NCI-H1092 (cell line): ENCODE results near the gene JAK1.
"Not testable (repeated sequence)": the region's sequence is repeated elsewhere in the genome, so short reads cannot be mapped to it uniquely, and the experiment has no call there.

ENCODE experiments used
- DNase-seq: peaks from one replicate; lab custom pipeline; 2025; lab: John Stamatoyannopoulos, UW

The JAK1 gene

GRCh38 chr1:64948905-64949833 is 17.2 kb downstream of the JAK1 start:
- no peak for DNase-seq

- DNase-seq = no peak
Observed at GRCh38 chr1:64948216-64948615, 18.1 kb downstream of the JAK1 start.

DNA sequence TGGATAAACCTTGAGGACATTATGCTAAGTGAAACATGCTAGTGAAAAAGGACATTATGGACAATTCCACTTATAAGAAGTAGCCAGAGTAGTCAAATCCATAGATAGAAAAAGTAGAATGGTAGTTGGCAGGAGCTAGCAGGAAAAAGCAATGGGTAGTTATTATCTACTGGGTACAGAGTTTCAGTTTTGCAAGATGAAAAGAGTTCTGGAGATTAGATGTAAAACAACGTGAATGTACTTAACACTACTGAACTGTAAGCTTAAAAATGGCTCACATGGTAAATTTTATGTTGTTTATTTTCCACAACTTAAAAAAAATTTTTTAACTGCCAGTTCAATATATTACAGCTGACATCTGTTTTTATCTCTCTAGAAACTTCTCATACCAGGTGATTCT is 19.4 kb downstream of the JAK1 start:
- DNase-seq = no peak

DNA sequence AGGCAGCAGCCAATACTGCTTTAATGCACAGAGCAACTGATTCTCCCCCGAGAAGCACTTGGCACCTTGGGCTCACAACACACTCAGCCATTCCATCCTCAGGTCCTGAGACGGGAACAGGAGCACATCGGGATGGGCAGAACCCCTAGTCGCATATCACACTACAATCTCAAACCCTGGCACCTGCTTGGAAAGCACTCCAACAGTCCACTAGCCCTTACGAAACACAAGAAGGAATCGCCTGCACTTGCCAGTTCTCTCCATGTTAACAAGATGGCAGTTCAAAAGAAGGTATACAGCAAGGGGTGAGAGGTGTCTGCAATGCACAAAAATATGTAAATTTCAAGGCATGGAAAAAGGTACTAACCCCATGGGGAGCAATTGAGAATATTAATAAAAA is 21.4 kb downstream of the JAK1 start:
- DNase-seq = no peak

DNA sequence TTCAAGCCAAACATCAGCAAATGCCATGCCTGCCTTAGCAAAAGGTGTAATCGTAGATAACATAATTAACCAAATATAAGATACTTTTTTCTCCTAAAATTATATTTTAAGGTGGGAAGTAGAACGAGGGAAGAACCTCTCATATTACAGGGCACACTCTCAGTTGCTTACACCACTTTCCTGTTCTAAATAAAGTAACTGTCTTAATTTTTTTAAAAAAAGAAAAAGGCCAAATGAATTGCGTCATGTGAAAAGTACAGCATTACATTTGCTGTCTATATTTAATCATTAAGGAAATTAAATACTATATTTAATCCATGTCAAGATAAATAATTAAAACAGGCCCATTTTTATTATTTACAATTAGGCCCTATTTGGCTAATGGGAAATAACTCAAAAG is 23.7 kb downstream of the JAK1 start:
- DNase-seq = no peak

- no peak for DNase-seq
Observed at GRCh38 chr1:64942118-64942517, 24.2 kb downstream of the JAK1 start.

GRCh38 chr1:64941461-64942117 is 24.8 kb downstream of the JAK1 start:
- no peak for DNase-seq

- no peak for DNase-seq
Observed at GRCh38 chr1:64940025-64940424, 26.3 kb downstream of the JAK1 start.

GRCh38 chr1:64938991-64939390 is 27.4 kb downstream of the JAK1 start:
- DNase-seq = no peak

GRCh38 chr1:64936956-64937355 is 29.4 kb downstream of the JAK1 start:
- no peak for DNase-seq

- no peak for DNase-seq
Observed at GRCh38 chr1:64935551-64936155, 30.7 kb downstream of the JAK1 start.

DNA sequence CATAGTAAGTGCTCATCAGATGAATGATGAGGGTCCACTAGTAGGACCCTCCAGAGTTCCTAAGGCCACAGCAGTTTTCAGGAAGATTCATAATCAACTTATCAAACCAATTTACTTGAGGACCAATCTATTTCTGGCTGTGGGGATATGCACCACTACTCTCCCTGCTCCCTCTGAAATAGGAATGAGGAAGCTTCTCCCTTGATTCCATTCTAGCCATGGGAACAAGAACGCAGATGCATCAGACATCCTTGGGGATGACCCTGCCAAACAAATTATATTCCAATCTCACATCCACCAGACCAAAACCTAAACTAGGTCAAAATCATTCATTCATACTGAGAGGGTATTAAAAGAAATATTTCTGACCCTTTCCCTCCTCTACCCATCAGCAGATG is 31.5 kb downstream of the JAK1 start:
- no peak for DNase-seq

GRCh38 chr1:64934115-64934877 is 32.1 kb downstream of the JAK1 start:
- no peak for DNase-seq

- DNase-seq = no peak
Observed at GRCh38 chr1:64933296-64934070, 32.9 kb downstream of the JAK1 start.

- DNase-seq = no peak
Observed at GRCh38 chr1:64932962-64933295, 33.4 kb downstream of the JAK1 start.

DNA sequence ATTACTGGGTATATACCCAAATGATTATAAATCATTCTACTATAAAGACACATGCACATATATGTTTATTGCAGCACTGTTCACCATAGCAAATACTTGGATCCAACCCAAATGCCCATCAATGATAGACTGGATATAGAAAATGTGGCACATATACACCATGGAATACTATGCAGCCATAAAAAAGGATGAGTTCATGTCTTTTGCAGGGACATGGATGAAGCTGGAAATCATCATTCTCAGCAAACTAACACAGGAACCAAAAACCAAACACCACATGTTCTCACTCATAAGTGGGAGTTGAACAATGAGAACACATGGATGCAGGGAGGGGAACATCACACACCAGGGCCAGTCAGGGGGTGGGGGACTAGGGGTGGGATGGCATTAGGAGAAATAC is 35.7 kb downstream of the JAK1 start:
- DNase-seq = not testable (repeated sequence)

- no peak for DNase-seq
Observed at GRCh38 chr1:64929221-64929620, 37.1 kb downstream of the JAK1 start.

DNA sequence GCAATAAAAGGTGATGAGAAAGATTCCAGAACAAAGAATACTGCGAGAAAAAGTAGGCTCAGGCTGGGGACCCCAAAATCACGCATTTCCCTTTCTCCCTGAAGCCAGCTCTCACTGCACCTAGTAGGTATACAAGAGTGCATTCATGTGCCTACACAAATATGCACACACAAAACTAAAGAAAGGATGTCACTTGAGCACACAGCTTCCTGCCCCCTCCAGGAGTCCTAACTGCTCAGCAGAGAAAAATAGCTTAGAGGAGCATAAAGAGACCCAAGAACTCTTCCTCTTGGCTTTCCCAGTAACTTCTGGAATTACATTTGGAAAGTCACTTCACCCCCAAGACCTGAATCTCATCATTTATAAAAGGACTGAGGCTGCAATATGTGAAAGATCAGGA is 38.0 kb downstream of the JAK1 start:
- no peak for DNase-seq

DNA sequence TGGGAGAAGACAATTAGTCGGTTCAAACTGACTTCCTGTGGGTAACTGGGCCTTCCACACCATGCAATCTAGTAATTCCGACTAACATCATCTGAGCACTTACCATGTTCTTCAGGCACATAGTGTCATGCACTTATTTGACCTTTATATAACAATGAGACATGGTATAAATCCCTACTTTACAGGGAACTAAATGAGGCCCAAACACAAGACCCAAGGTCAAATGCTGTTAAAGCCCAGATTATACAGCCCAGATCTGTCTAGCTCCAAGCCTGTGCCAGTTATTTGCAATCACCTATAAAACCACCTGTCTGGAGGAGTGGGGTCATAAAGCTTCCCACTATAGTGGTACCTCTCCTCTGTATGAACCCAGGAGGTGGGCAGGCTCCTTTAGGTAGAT is 40.8 kb downstream of the JAK1 start:
- no peak for DNase-seq

DNA sequence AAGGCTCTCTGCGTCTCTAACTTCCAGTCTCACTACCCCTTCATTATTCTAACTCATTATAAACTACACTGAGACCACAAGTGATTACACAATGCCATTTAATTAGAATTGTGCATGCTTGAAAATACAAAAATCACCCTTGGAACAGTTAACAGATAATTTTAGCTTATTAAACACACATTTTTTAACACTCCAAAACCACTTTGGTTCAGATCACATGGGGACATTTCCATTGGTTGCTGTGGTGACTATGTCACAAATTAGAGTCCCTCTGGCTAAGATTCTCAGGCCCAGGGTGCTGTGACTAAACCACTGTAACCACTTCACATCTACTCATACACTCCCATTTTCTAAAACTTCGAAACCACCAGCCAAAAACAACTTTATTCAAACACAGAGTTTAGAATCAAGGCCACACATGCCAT is 43.0 kb downstream of the JAK1 start:
- no peak for DNase-seq

DNA sequence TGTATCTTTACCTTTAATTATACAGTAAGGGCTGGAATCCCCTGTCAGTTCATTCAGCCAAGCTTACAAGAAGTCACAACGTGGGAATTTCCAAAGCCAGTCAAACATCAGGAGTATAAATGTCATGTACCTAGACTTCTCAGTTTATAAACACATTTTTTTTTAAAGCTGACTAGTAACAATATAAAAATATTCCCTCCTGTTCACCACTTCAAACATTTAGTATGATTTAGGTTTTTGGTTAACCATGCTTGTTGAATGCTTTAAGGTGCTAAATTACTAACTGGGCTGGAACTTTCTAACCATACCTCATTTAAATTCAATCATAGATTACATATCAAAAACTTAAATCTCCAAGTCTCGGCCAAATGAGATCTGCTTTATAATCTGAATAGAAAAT is 44.0 kb downstream of the JAK1 start:
- DNase-seq = no peak

DNA sequence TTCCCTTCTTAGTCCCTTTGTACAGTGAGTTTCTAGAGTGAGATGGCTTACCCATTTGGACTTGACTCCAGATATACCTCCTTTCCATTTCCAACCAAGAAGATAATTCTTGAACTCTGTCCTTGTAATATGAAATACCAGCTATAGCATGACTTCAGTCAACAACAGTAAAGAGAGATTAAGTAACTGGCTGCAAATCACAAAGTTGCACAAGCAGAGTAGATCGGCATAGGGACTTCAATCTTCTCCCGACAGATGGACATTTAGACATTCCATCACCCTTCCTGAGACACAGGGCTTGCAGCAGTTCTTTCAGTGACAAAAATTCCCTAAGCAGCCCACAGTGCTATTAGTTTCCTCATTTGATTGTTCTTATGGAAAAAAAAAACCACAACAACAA is 44.6 kb downstream of the JAK1 start:
- no peak for DNase-seq
